Upper lobe of left lung (tissue), 4 donors: Measurements from ENCODE around the gene INTS2.

Experiments
- EP300 ChIP-seq, 4 donors: sonication (generic); formaldehyde crosslinking; IDR thresholded peaks; one replicate each; pipeline ENCODE4 v1.5.1; 2017; ENCODE audit warnings: antibody characterized with exemption in 4 of 4, control low read depth in 2 of 4
- POLR2A ChIP-seq, 4 donors: fragments of 450-650 bp; IDR thresholded peaks; one replicate each; pipeline ENCODE4 v1.5.1; 2016 to 2017; ENCODE audit warnings: antibody characterized with exemption in 4 of 4, mild to moderate bottlenecking in 2 of 4
- POLR2AphosphoS5 ChIP-seq, 2 donors: sonication (generic); formaldehyde crosslinking; IDR thresholded peaks; one replicate each; pipeline ENCODE4 v1.5.1; 2017; ENCODE audit warnings: antibody characterized with exemption in 2 of 2
- TF ChIP-seq, protein P1 (sequence below), 6 experiments: fragments of 450-650 bp in 4 of 6; fragments of 200-600 bp in 2 of 6; sonication (generic) in 2 of 6; IDR thresholded peaks; one replicate each; pipeline ENCODE4 v1.5.1; 2016 to 2019; ENCODE audit warnings: antibody characterized with exemption in 6 of 6

DNA sequence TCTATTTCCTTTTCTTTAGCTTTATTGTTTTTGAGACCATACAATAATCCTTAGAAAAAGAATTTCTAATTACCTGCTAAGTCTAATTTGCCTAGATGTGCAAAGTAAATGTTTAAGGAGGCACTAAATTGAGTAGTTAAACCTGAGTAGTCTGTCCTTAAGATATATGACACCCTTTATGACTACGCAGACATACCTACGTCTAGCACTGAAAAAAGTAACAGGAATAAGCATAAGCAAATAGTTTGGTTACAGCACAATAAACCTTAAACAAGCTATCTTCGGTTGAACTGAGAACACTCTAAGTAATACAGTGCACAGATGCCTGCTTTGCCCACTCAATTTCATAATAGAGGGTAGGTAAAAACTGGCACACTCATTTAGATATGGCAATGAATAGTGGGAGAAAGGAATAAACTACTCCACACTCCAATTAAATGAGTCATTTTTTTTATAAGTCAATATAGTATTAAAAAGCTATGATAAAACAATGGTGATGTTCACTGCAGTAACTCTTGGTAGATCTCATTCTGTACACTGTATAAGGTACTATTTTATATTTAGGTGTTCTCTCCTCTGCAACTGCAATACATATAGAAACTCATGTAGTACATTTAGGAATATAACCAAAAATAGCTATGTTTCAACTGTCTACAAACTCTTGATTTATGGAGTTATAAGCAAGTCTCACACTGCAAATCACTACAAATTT lies 19.7 kb upstream of the INTS2 start:
- TF ChIP-seq, protein P1, sequence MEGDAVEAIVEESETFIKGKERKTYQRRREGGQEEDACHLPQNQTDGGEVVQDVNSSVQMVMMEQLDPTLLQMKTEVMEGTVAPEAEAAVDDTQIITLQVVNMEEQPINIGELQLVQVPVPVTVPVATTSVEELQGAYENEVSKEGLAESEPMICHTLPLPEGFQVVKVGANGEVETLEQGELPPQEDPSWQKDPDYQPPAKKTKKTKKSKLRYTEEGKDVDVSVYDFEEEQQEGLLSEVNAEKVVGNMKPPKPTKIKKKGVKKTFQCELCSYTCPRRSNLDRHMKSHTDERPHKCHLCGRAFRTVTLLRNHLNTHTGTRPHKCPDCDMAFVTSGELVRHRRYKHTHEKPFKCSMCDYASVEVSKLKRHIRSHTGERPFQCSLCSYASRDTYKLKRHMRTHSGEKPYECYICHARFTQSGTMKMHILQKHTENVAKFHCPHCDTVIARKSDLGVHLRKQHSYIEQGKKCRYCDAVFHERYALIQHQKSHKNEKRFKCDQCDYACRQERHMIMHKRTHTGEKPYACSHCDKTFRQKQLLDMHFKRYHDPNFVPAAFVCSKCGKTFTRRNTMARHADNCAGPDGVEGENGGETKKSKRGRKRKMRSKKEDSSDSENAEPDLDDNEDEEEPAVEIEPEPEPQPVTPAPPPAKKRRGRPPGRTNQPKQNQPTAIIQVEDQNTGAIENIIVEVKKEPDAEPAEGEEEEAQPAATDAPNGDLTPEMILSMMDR (IDR thresholded peaks at IDR 0.05): no peak
- TF ChIP-seq EP300 (IDR thresholded peaks at IDR 0.05): no peak
- no peak for TF ChIP-seq POLR2A (IDR thresholded peaks at IDR 0.05)
- no peak for TF ChIP-seq POLR2AphosphoS5 (IDR thresholded peaks at IDR 0.05)
